Calu3 (cell line): ENCODE data around the gene LGI2. TPM values are rescaled to one million over a fixed set of nuclear protein-coding genes. Genes with fewer than 3 reads are reported as not detected.

Source experiments
- BruUV-seq: library from RNA; stranded (reverse); fragments of 400-500 nt; replicated peaks from 2 replicates; lab custom pipeline; 2021; lab: Mats Ljungman, UMichigan
- CTCF ChIA-PET: fragments of 300-600 bp; sonication (Branson Sonifier 250); formaldehyde crosslinking; loops from one replicate; lab custom pipeline; 2022; ENCODE audit warnings: antibody characterized with exemption; lab: Charles Lee
- DNase-seq: peaks from one replicate; pipeline ENCODE4 v3.0.0; 2022
- H3K27ac Mint-ChIP-seq: one replicate; pipeline ENCODE4 v1.8.0; 2022; ENCODE audit warnings: mixed read lengths; ENCODE audit not compliant: unreplicated experiment
- H3K27me3 Mint-ChIP-seq: one replicate; pipeline ENCODE4 v1.8.0; 2022; ENCODE audit warnings: mixed read lengths; ENCODE audit not compliant: unreplicated experiment
- H3K36me3 Mint-ChIP-seq: one replicate; pipeline ENCODE4 v1.8.0; 2022; ENCODE audit warnings: mild to moderate bottlenecking, moderate library complexity, mixed read lengths; ENCODE audit not compliant: insufficient read depth, unreplicated experiment
- H3K4me1 Mint-ChIP-seq: one replicate; pipeline ENCODE4 v1.8.0; 2022; ENCODE audit warnings: mild to moderate bottlenecking, low read depth, mixed read lengths; ENCODE audit not compliant: unreplicated experiment
- H3K4me3 Mint-ChIP-seq: one replicate; pipeline ENCODE4 v1.8.0; 2022; ENCODE audit warnings: mild to moderate bottlenecking, low read depth, moderate library complexity, mixed read lengths; ENCODE audit not compliant: unreplicated experiment
- H3K9me3 Mint-ChIP-seq: one replicate; pipeline ENCODE4 v1.8.0; 2022; ENCODE audit warnings: low read depth, mixed read lengths; ENCODE audit not compliant: unreplicated experiment
- CTCF ChIP-seq: fragments of 200-600 bp; IDR thresholded peaks from one replicate; pipeline ENCODE4 v1.8.0; 2022; ENCODE audit warnings: antibody characterized with exemption; ENCODE audit not compliant: unreplicated experiment
- intact Hi-C: fragments of 100-400 bp; cut with micrococcal nuclease; formaldehyde crosslinking; loops from one replicate; pipeline ENCODE4 v1.10.0; 2022; ENCODE audit not compliant: unreplicated experiment
- total RNA-seq: library from RNA; stranded (reverse); gene quantifications from 2 replicates; pipeline ENCODE4 v1.2.3, GENCODE V29; 2022

Gene LGI2
- total RNA-seq, 1 experiment from 2014 or later: 0.59 TPM

GRCh38 chr4:24973404-24973746, 57.4 kb downstream of the LGI2 start:
- H3K4me3 Mint-ChIP-seq: no peak overlapping the region
- CTCF ChIA-PET: no interaction called here
- no peaks in the 10 kb centered on the region for H3K36me3 Mint-ChIP-seq
- no peak overlapping the region for H3K27ac Mint-ChIP-seq
- peaks cover 18% of the 10 kb centered on the region for H3K4me1 Mint-ChIP-seq
- intact Hi-C loops: loop anchor here (10.0 kb wide), 1 partner anchor 399 kb away; no protein-coding TSS in a partner anchor
- peaks cover 18% of the 10 kb centered on the region for H3K27me3 Mint-ChIP-seq
- no peak for DNase-seq
- BruUV-seq: no TSS peak
- no peak for TF ChIP-seq CTCF
- H3K9me3 Mint-ChIP-seq: no peaks in the 10 kb centered on the region

GRCh38 chr4:24971192-24971591, 59.6 kb downstream of the LGI2 start:
- CTCF ChIA-PET: no interaction called here
- intact Hi-C loops: loop anchor here (10.0 kb wide), 1 partner anchor 396 kb away; no protein-coding TSS in a partner anchor
- no peaks in the 10 kb centered on the region for H3K9me3 Mint-ChIP-seq
- TF ChIP-seq CTCF: no peak
- BruUV-seq: no TSS peak
- H3K4me1 Mint-ChIP-seq: peaks cover 18% of the 10 kb centered on the region
- no peak overlapping the region for H3K4me3 Mint-ChIP-seq
- H3K36me3 Mint-ChIP-seq: no peaks in the 10 kb centered on the region
- H3K27ac Mint-ChIP-seq: no peak overlapping the region
- H3K27me3 Mint-ChIP-seq: peaks cover 18% of the 10 kb centered on the region
- peak; percentile 38 for DNase-seq

GRCh38 chr4:24970635-24971034, 60.1 kb downstream of the LGI2 start:
- intact Hi-C loops: loop anchor here (10.0 kb wide), 1 partner anchor 396 kb away; no protein-coding TSS in a partner anchor
- no peaks in the 10 kb centered on the region for H3K36me3 Mint-ChIP-seq
- CTCF ChIA-PET: no interaction called here

GRCh38 chr4:24970191-24970590, 60.6 kb downstream of the LGI2 start:
- Mint-ChIP-seq H3K36me3 (no peaks in the 10 kb centered on the region), H3K4me1 (peaks cover 18% of the 10 kb centered on the region), H3K27me3 (peaks cover 12% of the 10 kb centered on the region), H3K4me3 (no peak overlapping the region), H3K27ac (no peak overlapping the region), H3K9me3 (no peaks in the 10 kb centered on the region)
- CTCF ChIA-PET: no interaction called here
- intact Hi-C loops: loop anchor here (10.0 kb wide), 1 partner anchor 395 kb away; no protein-coding TSS in a partner anchor
- no peak for TF ChIP-seq CTCF
- BruUV-seq: no TSS peak
- no peak for DNase-seq

More at GRCh38 chr4:24970635-24971034, 60.1 kb downstream of the LGI2 start:
- DNase-seq: no peak
- peaks cover 18% of the 10 kb centered on the region for H3K4me1 Mint-ChIP-seq
- no TSS peak for BruUV-seq
- H3K27ac Mint-ChIP-seq: no peak overlapping the region
- H3K27me3 Mint-ChIP-seq: peaks cover 17% of the 10 kb centered on the region
- H3K9me3 Mint-ChIP-seq: no peaks in the 10 kb centered on the region
- no peak for TF ChIP-seq CTCF
- H3K4me3 Mint-ChIP-seq: no peak overlapping the region
